SU-DHL-6 (cell line): ENCODE results near the gene BRD9.
"Not testable (repeated sequence)": the region's sequence is repeated elsewhere in the genome, so short reads cannot be mapped to it uniquely, and the experiment has no call there.

Experiments
- H2AFZ ChIP-seq: fragments of 200-600 bp; sonication (generic); 2 replicates; pipeline ENCODE4 v1.6.1; 2014; ENCODE audit warnings: low read depth, mild to moderate bottlenecking, moderate library complexity, mixed read lengths, antibody characterized with exemption, low read length; ENCODE audit not compliant: severe bottlenecking
- H3F3A ChIP-seq: fragments of 200-600 bp; shearing (Covaris generic); 2 replicates; pipeline ENCODE4 v1.6.0; 2016; ENCODE audit warnings: antibody characterized with exemption, mild to moderate bottlenecking; ENCODE audit not compliant: insufficient read depth
- H3K27ac ChIP-seq: fragments of 200-600 bp; sonication (generic); 2 replicates; pipeline ENCODE4 v1.5.1; 2016; ENCODE audit warnings: low read depth, mild to moderate bottlenecking, low read length, moderate library complexity, mixed read lengths
- H3K27me3 ChIP-seq: fragments of 200-600 bp; sonication (generic), shearing (Covaris generic); 2 replicates; pipeline ENCODE4 v1.6.0; 2014; ENCODE audit warnings: mild to moderate bottlenecking, low read length
- H3K36me3 ChIP-seq: fragments of 200-600 bp; sonication (generic); 2 replicates; pipeline ENCODE4 v1.6.1; 2014; ENCODE audit warnings: mild to moderate bottlenecking, low read length, mixed read lengths
- H3K4me2 ChIP-seq: fragments of 300-600, 200-600 bp; shearing (Covaris generic), sonication (generic); 2 replicates; pipeline ENCODE4 v1.6.0; 2014; ENCODE audit warnings: low read length, low read depth, mild to moderate bottlenecking; ENCODE audit not compliant: poor library complexity, severe bottlenecking
- H3K4me3 ChIP-seq: fragments of 200-600 bp; sonication (generic); 2 replicates; pipeline ENCODE4 v1.5.1; 2014; ENCODE audit warnings: antibody characterized with exemption, low read length, mild to moderate bottlenecking, mixed read lengths; ENCODE audit not compliant: insufficient read depth, poor library complexity, severe bottlenecking
- H3K79me2 ChIP-seq: fragments of 200-600 bp; sonication (generic); 2 replicates; pipeline ENCODE4 v1.6.1; 2014; ENCODE audit warnings: mild to moderate bottlenecking, low read length, moderate library complexity; ENCODE audit not compliant: insufficient read depth
- H3K9ac ChIP-seq: fragments of 200-600 bp; sonication (generic); 2 replicates; pipeline ENCODE4 v1.7.0; 2014; ENCODE audit warnings: mild to moderate bottlenecking, low read length
- H3K9me2 ChIP-seq: fragments of 200-600 bp; sonication (generic); replicated peaks from 2 replicates; pipeline ENCODE4 v1.6.1; 2014; ENCODE audit warnings: low read length; ENCODE audit not compliant: insufficient read depth
- H3K9me3 ChIP-seq: fragments of 200-600 bp; sonication (generic); 2 replicates; pipeline ENCODE4 v1.6.1; 2014; ENCODE audit warnings: low read length, mixed read lengths; ENCODE audit not compliant: insufficient read depth
- H4K20me1 ChIP-seq: fragments of 200-600 bp; sonication (generic); 2 replicates; pipeline ENCODE4 v1.6.1; 2014; ENCODE audit warnings: low read depth, mild to moderate bottlenecking, antibody characterized with exemption, low read length, moderate library complexity, mixed read lengths
- CTCF ChIP-seq: fragments of 200-600 bp; sonication (generic); IDR thresholded peaks from one replicate; pipeline ENCODE4 v1.5.1; 2017; ENCODE audit warnings: antibody characterized with exemption, mild to moderate bottlenecking, low read length, moderate library complexity; ENCODE audit not compliant: insufficient read depth, poor library complexity, severe bottlenecking
- EZH2phosphoT487 ChIP-seq: fragments of 200-600 bp; sonication (generic), shearing (Covaris generic); conservative IDR thresholded peaks from 2 replicates; pipeline ENCODE4 v1.6.1; 2018; ENCODE audit warnings: mild to moderate bottlenecking, antibody characterized with exemption, low read length, moderate library complexity, mixed read lengths

The BRD9 gene

GRCh38 chr5:936149-937144 lies 43.8 kb upstream of the BRD9 start:
- H3K27ac ChIP-seq: no peak overlapping the region
- no peaks in the 10 kb centered on the region for H3K27me3 ChIP-seq
- H4K20me1 ChIP-seq: no peaks in the 10 kb centered on the region
- H3F3A ChIP-seq: no peaks in the 10 kb centered on the region
- no peak overlapping the region for H3K4me2 ChIP-seq
- no peaks in the 10 kb centered on the region for H3K36me3 ChIP-seq
- H3K9ac ChIP-seq: no peak overlapping the region
- no peak for TF ChIP-seq CTCF
- no peak for TF ChIP-seq EZH2phosphoT487
- no peaks in the 10 kb centered on the region for H3K9me3 ChIP-seq
- no peak overlapping the region for H2AFZ ChIP-seq
- H3K79me2 ChIP-seq: no peaks in the 10 kb centered on the region
- no peaks in the 10 kb centered on the region for H3K9me2 ChIP-seq
- H3K4me3 ChIP-seq: no peak overlapping the region

GRCh38 chr5:935510-936084 lies 43.0 kb upstream of the BRD9 start:
- no peaks in the 10 kb centered on the region for H3F3A ChIP-seq
- no peak overlapping the region for H3K4me3 ChIP-seq
- H3K4me2 ChIP-seq: no peak overlapping the region
- H3K27me3 ChIP-seq: no peaks in the 10 kb centered on the region
- no peak overlapping the region for H2AFZ ChIP-seq
- H3K9me2 ChIP-seq: no peaks in the 10 kb centered on the region
- H3K27ac ChIP-seq: no peak overlapping the region
- H3K79me2 ChIP-seq: no peaks in the 10 kb centered on the region
- no peaks in the 10 kb centered on the region for H3K36me3 ChIP-seq
- H3K9me3 ChIP-seq: no peaks in the 10 kb centered on the region
- H3K9ac ChIP-seq: no peak overlapping the region
- TF ChIP-seq EZH2phosphoT487 (no peak), CTCF (no peak)
- no peaks in the 10 kb centered on the region for H4K20me1 ChIP-seq

- H3K4me3 ChIP-seq: not testable (repeated sequence)
These were observed 41.9 kb upstream of the BRD9 start for GRCh38 chr5:934381-934967.

GRCh38 chr5:933951-934350 lies 41.4 kb upstream of the BRD9 start:
- not testable (repeated sequence) for H3K9me3 ChIP-seq, H3K36me3 ChIP-seq, H3K79me2 ChIP-seq, H4K20me1 ChIP-seq, H3K4me2 ChIP-seq, H3K9me2 ChIP-seq, H2AFZ ChIP-seq, H3F3A ChIP-seq, H3K4me3 ChIP-seq, H3K27ac ChIP-seq, H3K27me3 ChIP-seq, H3K9ac ChIP-seq

More at GRCh38 chr5:934381-934967, 41.9 kb upstream of the BRD9 start:
- not testable (repeated sequence) for H3K4me2 ChIP-seq, H3K9me2 ChIP-seq, H3K27me3 ChIP-seq, H3K9ac ChIP-seq, H3K36me3 ChIP-seq, H2AFZ ChIP-seq, H3F3A ChIP-seq, H3K9me3 ChIP-seq, H4K20me1 ChIP-seq, H3K27ac ChIP-seq, H3K79me2 ChIP-seq
